B cell (primary cell): Measurements from ENCODE around the gene VWA1. TPM values are rescaled to one million over a fixed set of nuclear protein-coding genes. Genes with fewer than 3 reads are reported as not detected.
"Not testable (repeated sequence)": the region's sequence is repeated elsewhere in the genome, so short reads cannot be mapped to it uniquely, and the experiment has no call there.

Source experiments
- ATAC-seq: fragments of 200-7000 bp; cut with Tn5 transposase; one replicate; pipeline ENCODE4 v1.10.0; 2021; ENCODE audit warnings: low read depth, mild to moderate bottlenecking, moderate number of reproducible peaks, moderate library complexity
- CTCF ChIA-PET: fragments of 350-600 bp; sonication (Branson Sonifier 250); formaldehyde crosslinking; loops from one replicate; lab custom pipeline; 2021; ENCODE audit warnings: antibody characterized with exemption, inconsistent platforms; lab: Charles Lee
- POLR2A ChIA-PET: fragments of 350-600 bp; sonication (Branson Sonifier 250); formaldehyde crosslinking; loops from one replicate; lab custom pipeline; 2021; ENCODE audit warnings: antibody characterized with exemption; lab: Charles Lee
- DNase-seq: peaks from one replicate; pipeline ENCODE4 v3.0.0; 2013
- H2AFZ ChIP-seq: 2 replicates; pipeline ENCODE4 v1.6.1; 2012; ENCODE audit warnings: mild to moderate bottlenecking, low read depth, low read length; ENCODE audit not compliant: insufficient read depth, poor library complexity, severe bottlenecking
- H3K27ac ChIP-seq, 2 donors: 1 replicate in 1 of 2; 2 replicates in 1 of 2; pipeline ENCODE4 v1.5.1; 2012 to 2013; ENCODE audit warnings: low read length in 2 of 2, mild to moderate bottlenecking in 2 of 2, moderate library complexity in 1 of 2
- H3K27me3 ChIP-seq, 4 experiments: fragments of 200-600 bp in 1 of 4; sonication (generic) in 1 of 4; replicated peaks in 1 of 4; 1 replicate in 2 of 4; 2 replicates in 2 of 4; pipeline versions ENCODE4 v1.6.1 to v1.7.0; 2013 to 2016; ENCODE audit warnings: low read length in 3 of 4, mild to moderate bottlenecking in 2 of 4, mixed read lengths in 1 of 4, moderate library complexity in 1 of 4; ENCODE audit not compliant: insufficient read depth in 4 of 4, control insufficient read depth in 3 of 4; ENCODE audit errors: control extremely low read depth in 1 of 4
- H3K36me3 ChIP-seq, 2 experiments: replicated peaks in 1 of 2; 1 replicate in 1 of 2; 2 replicates in 1 of 2; pipeline versions ENCODE4 v1.6.1 to v1.7.1; 2013; ENCODE audit warnings: low read length in 1 of 2; ENCODE audit not compliant: insufficient read depth in 2 of 2, control insufficient read depth in 1 of 2; ENCODE audit errors: control extremely low read depth in 1 of 2, extremely low read depth in 1 of 2
- H3K4me1 ChIP-seq, 2 donors: fragments of 200-600 bp in 1 of 2; sonication (generic) in 1 of 2; 1 replicate in 1 of 2; 2 replicates in 1 of 2; pipeline versions ENCODE4 v1.5.1 to v1.6.1; 2013 to 2017; ENCODE audit warnings: low read length in 2 of 2; ENCODE audit not compliant: control insufficient read depth in 2 of 2, insufficient read depth in 2 of 2
- H3K4me2 ChIP-seq: replicated peaks from 2 replicates; pipeline ENCODE3; 2012; ENCODE audit warnings: mild to moderate bottlenecking, low read depth, low read length; ENCODE audit not compliant: poor library complexity, severe bottlenecking
- H3K4me3 ChIP-seq, 5 experiments: fragments of 200-600 bp in 1 of 5; sonication (generic) in 1 of 5; 1 replicate in 3 of 5; 2 replicates in 2 of 5; pipeline versions ENCODE4 v1.5.1 to v1.7.0; 2011 to 2016; ENCODE audit warnings: low read length in 4 of 5, mild to moderate bottlenecking in 4 of 5, low read depth in 2 of 5, control low read depth in 1 of 5, moderate library complexity in 1 of 5; ENCODE audit not compliant: insufficient read depth in 1 of 5; ENCODE audit errors: control extremely low read depth in 1 of 5, extremely low read depth in 1 of 5
- H3K79me2 ChIP-seq: fragments of 200-600 bp; sonication (generic); one replicate; pipeline ENCODE4 v1.6.0; 2016; ENCODE audit warnings: low read length; ENCODE audit not compliant: control insufficient read depth, insufficient read depth
- H3K9ac ChIP-seq: fragments of 200-600 bp; sonication (generic); 2 replicates; pipeline ENCODE4 v1.6.1; 2017; ENCODE audit warnings: mild to moderate bottlenecking, low read length, moderate library complexity
- H3K9me3 ChIP-seq, 3 donors: one replicate each; pipeline versions ENCODE4 v1.6.1 to v1.7.1; 2013; ENCODE audit warnings: low read length in 2 of 3; ENCODE audit not compliant: control insufficient read depth in 2 of 3, insufficient read depth in 1 of 3; ENCODE audit errors: control extremely low read depth in 1 of 3
- H4K20me1 ChIP-seq: 2 replicates; pipeline ENCODE4 v1.6.0; 2012; ENCODE audit warnings: mild to moderate bottlenecking, low read length; ENCODE audit not compliant: insufficient read depth, control insufficient read depth, poor library complexity, severe bottlenecking
- H3K27ac Mint-ChIP-seq: one replicate; pipeline ENCODE4 v1.8.0; 2021; ENCODE audit warnings: mixed read lengths
- H3K27me3 Mint-ChIP-seq: one replicate; pipeline ENCODE4 v1.8.0; 2021; ENCODE audit warnings: mixed read lengths
- H3K4me1 Mint-ChIP-seq: one replicate; pipeline ENCODE4 v1.8.0; 2021; ENCODE audit warnings: mixed read lengths
- H3K4me3 Mint-ChIP-seq: one replicate; pipeline ENCODE4 v1.8.0; 2021; ENCODE audit warnings: mixed read lengths
- H3K9me3 Mint-ChIP-seq: one replicate; pipeline ENCODE4 v1.8.0; 2022; ENCODE audit warnings: mixed read lengths; ENCODE audit not compliant: insufficient read depth
- CTCF ChIP-seq: fragments of 200-600 bp; IDR thresholded peaks from one replicate; pipeline ENCODE4 v1.8.0; 2022; ENCODE audit warnings: antibody characterized with exemption, mild to moderate bottlenecking
- EZH2 ChIP-seq: IDR thresholded peaks from 2 replicates; pipeline ENCODE4 v1.6.1; 2012; ENCODE audit warnings: borderline replicate concordance, low read depth, mild to moderate bottlenecking, moderate library complexity, low read length; ENCODE audit not compliant: insufficient read depth, poor library complexity, severe bottlenecking
- WGBS: methylation state at CpG from one replicate; pipeline ENCODE4 v1.1.5; 2013; ENCODE audit warnings: missing lambda C conversion rate; ENCODE audit not compliant: insufficient coverage; 5-methylcytosine and 5-hydroxymethylcytosine counted together
- intact Hi-C: fragments of 100-400 bp; cut with micrococcal nuclease; formaldehyde crosslinking; loops from one replicate; pipeline ENCODE4 v1.10.0; 2022
- polyA plus RNA-seq: library from polyadenylated mRNA; depleted of rRNA; stranded (reverse); fragments of >200 nt; gene quantifications from 2 replicates; pipeline ENCODE4 v1.2.3, GENCODE V29; 2012
- total RNA-seq, 2 donors: library from RNA; stranded (reverse); fragments of 120-200 nt in 1 of 2; gene quantifications; 1 replicate in 1 of 2; 2 replicates in 1 of 2; pipeline versions ENCODE4 v1.2.3 to v1.2.4, GENCODE V29; 2013 to 2022

Gene VWA1
- total and polyA plus RNA-seq, 2 donors (not counting 1 experiment from before 2014, with no cell fraction given) = 0.09 TPM; not detected in 1

GRCh38 chr1:1407636-1408318 is 27.7 kb upstream of the VWA1 start:
- Mint-ChIP-seq H3K9me3 (no peaks in the 10 kb centered on the region), H3K27me3 (no peaks in the 10 kb centered on the region), H3K27ac (peak overlapping the region; percentile 91), H3K4me1 (peaks cover 36% of the 10 kb centered on the region), H3K4me3 (peak overlapping the region; percentile 86)
- H3K27me3 ChIP-seq = no peaks in the 10 kb centered on the region
- H3K4me3 ChIP-seq = peak overlapping the region; percentile 70 to 98 (median 90)
- peak overlapping the region; percentile 98 for H3K4me2 ChIP-seq
- WGBS = 6% methylated on average over 34 of the region's 41 CpGs
- intact Hi-C loops = loop anchor here (1.0 to 2.0 kb wide), 5 partner anchors 8 to 97 kb away; partner anchors contain the start of genes ATAD3B, AURKAIP1 and CCNL2
- ATAC-seq (peak; percentile 11), DNase-seq (no peak)
- peak overlapping the region; percentile 77 for H2AFZ ChIP-seq
- H3K9ac ChIP-seq = peak overlapping the region; percentile 87
- ChIA-PET CTCF (interaction anchor here (0.9 to 1.7 kb wide), 3 partner anchors 9 to 36 kb away, joined by 3 to 8 read pairs (median 5); partner anchors contain the start of gene CCNL2), POLR2A (interaction anchor here (0.6 to 1.9 kb wide), 6 partner anchors 9 to 134 kb away, joined by 3 to 8 read pairs (median 4); partner anchors contain the start of genes AURKAIP1, CCNL2 and UBE2J2)
- H4K20me1 ChIP-seq = peaks cover 30% of the 10 kb centered on the region
- H3K9me3 ChIP-seq = no peaks in the 10 kb centered on the region
- no peak for TF ChIP-seq EZH2
- no peak for TF ChIP-seq CTCF
- H3K79me2 ChIP-seq = peaks cover 62% of the 10 kb centered on the region
- H3K27ac ChIP-seq = peak overlapping the region; percentile 69 to 87
- H3K36me3 ChIP-seq = peaks cover 0 to 21% of the 10 kb centered on the region in 2 experiments
- peaks cover 21 to 26% of the 10 kb centered on the region in 2 donors for H3K4me1 ChIP-seq

GRCh38 chr1:1410238-1410637 is 25.3 kb upstream of the VWA1 start:
- H3K79me2 ChIP-seq = peaks cover 54% of the 10 kb centered on the region
- H3K9me3 ChIP-seq, H3K27me3 Mint-ChIP-seq, H3K4me3 Mint-ChIP-seq, H3K9ac ChIP-seq, DNase-seq, H3K4me3 ChIP-seq, ATAC-seq, H3K27ac Mint-ChIP-seq, H3K27ac ChIP-seq, H3K9me3 Mint-ChIP-seq, H3K27me3 ChIP-seq, H3K4me2 ChIP-seq, intact Hi-C loops, H2AFZ ChIP-seq, POLR2A ChIA-PET, CTCF ChIA-PET: not testable (repeated sequence)
- peaks cover 30% of the 10 kb centered on the region for H4K20me1 ChIP-seq
- peaks cover 30% of the 10 kb centered on the region for H3K4me1 Mint-ChIP-seq
- no CpG with 5 or more reads among the region's 8 CpGs for WGBS
- peaks cover 21 to 26% of the 10 kb centered on the region in 2 donors for H3K4me1 ChIP-seq
- peaks cover 0 to 13% of the 10 kb centered on the region in 2 experiments for H3K36me3 ChIP-seq
